HG03432 (cell line): Measurements from ENCODE around the gene ACACA.
A peak's percentile ranks its signal among the peaks of the same experiment; 100 is the strongest.
"Not testable (repeated sequence)": the region's sequence is repeated elsewhere in the genome, so short reads cannot be mapped to it uniquely, and the experiment has no call there.

Source experiments
- ATAC-seq: cut with Tn5 transposase; IDR thresholded peaks from one replicate; pipeline ENCODE4 v1.9.1; 2021; ENCODE audit warnings: mild to moderate bottlenecking, moderate library complexity; ENCODE audit not compliant: unreplicated experiment

ACACA gene

DNA sequence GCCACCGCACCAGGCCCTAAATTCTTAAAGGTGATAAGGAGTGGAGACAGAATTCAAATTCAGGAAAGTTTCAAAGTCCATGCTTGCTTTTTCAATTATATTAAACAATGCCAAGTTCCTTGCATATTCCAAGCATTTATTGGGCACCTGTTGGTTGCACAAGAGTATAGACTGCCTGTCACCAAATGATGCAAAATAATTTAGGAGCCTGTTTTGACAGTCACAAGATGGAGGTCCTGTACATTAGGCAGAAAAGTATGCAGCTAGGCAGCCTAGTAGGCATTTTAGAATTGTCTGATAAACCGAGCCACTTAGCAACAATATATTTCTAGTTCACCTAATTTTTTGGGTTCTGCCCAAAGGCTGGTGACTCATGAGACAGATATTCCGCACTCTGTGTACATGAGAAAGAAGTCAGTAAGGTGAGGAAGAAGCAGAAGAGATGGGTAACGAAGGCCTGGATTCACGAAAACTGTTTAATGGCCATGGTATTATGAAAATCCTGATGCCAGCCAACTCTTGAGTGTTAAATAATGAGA lies 7.3 kb downstream of the ACACA start:
- ATAC-seq, result no peak

DNA sequence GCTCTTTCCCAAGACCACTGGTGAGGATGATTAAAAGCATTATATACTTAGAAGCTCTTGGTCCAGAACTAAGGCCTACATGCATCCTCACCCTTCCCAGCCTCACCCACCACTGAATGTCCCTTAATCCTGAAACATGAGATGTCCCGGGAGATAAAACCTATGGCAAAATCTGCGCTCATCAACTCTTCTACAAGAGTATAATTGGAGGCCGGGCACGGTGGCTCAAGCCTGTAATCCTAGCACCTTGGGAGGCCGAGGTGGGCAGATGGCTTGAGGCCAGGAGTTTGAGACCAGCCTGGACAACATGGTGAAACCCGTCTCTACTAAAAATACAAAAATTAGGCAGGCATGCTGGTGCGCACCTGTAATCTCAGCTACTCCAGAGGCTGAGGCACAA lies 13.3 kb downstream of the ACACA start:
- no peak for ATAC-seq

DNA sequence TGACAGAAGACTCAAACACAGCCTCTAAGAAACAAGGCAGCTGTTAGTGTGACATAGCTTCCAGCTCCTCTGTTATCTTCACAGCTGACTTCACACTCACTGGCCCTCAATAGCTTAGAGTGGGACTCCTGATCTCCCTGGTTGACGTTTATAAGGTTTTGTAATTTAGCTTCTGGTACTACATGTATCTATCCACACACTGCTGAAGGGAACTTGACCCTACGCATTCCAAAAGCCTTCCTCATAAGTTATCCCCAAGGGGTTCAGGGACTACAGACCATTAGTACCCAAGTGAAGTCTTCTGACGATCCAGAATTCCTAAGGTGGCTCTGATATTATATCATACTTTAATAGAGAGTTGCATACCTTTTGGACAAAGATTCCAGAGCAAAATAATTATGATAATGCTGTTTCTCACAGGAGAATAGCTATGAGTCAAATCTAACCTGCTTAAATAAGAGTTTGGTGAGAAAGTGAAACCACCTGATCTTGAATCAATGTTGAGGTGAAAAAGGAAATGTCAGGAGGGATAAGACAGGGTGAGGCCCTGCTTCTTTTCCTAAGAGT lies 14.5 kb downstream of the ACACA start:
- peak; percentile 51 for ATAC-seq

DNA sequence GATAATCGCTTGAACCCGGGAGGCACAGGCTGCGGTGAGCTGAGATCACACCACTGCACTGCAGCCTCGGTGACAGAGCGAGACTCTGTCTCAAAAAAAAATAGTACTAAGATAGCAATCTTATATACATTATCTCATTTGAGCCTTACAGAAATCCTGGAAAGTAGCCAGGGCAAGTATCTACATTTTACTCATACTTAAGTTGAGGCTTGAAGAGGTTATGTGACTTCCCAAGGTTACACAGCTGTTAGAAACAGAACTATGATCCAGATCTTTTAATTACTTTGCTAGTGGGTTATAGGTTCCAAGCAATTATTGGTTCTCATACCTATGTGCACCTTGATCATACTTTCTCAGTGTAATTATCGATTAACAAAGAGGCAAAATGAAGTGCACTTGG lies 15.5 kb downstream of the ACACA start:
- no peak for ATAC-seq

DNA sequence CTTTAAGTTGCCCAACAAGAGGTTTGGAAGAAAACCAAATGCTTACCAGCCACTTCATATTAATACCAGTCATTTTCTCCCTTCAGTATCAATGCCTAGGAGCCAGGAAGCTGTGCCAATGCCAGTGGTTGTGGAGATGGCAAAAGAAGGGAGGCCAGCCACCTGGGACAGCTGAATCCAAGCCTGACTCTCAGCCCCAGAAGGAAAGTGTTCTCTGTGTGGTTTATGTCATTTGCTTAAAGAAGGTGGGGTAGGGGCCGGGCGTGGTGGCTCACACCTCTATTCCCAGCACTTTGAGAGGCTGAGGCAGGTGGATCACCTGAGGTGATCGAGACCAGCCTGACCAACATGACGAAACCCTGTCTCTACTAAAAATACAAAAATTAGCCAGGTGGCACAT lies 17.5 kb downstream of the ACACA start:
- ATAC-seq, result no peak

DNA sequence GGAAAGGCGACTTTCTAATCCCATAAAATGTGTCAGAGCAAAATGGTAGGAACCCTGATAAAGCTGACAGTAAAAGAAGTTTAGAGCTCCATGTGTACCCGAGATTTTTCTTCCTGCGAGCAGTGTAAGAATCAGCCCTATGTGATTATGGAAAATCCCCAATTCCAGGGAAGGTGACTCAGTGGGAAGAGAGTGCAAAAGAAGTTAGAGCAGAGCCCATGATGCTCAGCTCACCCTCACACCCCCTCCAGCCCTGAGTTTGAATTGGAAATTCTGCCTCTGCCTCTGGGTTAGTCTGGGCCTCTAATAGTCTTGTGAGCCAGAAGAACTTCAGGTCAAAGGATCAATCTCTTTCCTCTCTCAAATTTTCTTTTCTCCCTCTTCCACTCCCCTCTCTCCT lies 18.4 kb downstream of the ACACA start:
- no peak for ATAC-seq

DNA sequence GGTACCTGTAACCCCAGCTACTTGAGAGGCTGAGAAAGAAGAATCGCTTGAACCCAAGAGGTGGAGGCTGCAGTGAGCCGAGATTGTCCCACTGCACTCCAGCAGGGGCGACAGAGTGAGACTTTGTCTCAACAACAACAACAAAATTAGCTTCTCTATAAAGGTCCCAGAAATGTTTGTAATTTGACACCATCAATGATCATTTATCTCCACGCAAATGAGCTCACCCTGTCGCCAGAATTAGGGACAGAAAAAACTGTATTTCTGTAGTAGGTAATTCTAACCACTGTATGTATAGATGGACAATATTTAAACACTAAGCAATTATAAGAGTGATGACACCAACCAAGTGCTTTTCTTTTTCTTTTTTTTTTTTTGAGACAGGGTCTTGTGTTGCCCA lies 20.2 kb downstream of the ACACA start:
- ATAC-seq, result no peak

DNA sequence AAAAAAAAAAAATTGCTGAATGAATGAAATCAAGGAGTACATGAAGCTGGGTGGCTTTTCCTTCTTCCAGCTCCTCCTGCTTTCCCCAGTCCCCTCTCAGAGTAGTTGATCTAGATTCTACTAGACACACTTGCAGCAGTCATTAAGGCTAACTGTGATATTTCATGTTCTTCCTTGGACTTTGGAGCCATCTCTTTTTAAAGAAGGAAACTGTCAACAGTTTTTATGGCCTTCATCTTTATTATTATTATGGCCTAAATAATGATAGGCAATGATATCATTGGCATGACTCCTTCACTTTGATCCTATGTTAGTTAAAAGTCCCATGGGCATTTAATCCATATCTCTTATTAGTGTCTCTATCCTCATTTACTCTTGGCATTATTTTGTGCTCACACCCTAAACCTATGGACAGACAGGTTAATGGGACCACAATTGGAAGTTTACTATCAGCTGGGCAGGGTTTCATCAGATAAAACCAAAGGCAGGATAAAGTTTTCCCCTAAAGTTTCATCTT lies 21.1 kb downstream of the ACACA start:
- ATAC-seq, result no peak

DNA sequence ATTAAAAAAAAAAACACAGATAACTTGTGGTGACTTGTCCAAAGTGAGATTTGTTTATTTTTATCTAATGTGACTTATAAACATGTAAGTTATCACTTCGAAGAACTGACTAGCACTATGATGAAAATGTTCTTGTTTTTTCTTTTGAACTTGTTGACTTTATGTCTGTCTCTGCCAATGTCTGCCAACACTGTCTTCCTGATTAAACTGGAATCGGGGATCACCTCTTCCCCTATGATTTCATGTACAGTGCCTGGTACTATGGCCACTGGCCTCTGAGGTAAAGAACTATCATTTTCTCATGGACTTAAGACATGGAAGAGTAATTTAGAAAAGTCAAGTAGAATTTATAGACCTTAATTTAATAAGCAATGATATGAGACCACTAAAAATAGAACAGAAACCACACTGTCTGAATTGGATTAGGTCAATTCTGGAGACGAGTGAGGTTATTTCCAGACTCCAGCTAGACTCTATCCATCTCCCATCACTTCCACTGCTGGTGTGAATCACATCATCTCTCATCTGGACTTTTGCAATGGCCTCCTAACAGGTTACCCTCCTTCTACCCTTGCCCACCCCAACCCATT lies 22.0 kb downstream of the ACACA start:
- no peak for ATAC-seq

DNA sequence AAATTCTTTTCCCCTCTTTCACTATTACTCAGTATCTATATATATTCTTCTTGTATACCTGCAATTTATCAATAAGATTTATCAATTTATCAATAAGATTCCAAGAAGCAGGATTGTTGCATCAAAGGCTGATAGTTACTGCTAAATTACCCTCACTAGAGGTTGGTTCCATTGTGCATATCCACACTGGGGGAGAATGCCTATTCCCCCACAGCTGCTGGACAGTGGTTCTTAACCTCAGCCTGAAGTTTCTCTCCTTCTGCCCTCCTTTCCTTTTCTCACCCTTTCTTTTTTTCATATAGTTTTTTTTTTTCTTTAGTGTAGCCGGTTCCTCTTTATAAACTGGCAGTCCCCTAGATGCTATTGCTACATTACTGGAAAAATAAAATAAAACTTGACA lies 24.6 kb downstream of the ACACA start:
- ATAC-seq, result no peak

DNA sequence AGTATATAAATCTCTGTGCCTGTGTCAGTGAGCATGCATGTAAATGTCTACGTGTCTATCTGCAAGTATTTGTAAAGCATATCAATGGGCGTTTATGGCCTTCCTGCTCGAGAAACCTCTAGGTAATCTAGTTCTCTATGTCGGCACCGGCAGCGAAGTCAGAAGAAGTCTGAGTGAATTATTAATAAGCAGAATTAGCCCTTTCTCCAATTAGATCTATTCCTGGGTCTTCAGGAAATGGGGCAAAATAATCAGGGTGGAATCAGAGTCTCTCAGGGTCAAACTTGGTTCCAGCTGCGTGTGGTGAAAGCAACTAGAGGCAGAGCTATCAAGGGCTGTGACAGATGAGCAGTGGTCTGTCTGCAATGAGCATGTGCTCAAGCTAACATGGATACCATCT lies 30.9 kb downstream of the ACACA start, which contains the start of gene C17orf78:
Gene C17orf78 (plus strand): TSS at position 280 of the 400 bp plus-strand sequence. CDS start 108 bp downstream, at position 388.
- ATAC-seq, result no peak

DNA sequence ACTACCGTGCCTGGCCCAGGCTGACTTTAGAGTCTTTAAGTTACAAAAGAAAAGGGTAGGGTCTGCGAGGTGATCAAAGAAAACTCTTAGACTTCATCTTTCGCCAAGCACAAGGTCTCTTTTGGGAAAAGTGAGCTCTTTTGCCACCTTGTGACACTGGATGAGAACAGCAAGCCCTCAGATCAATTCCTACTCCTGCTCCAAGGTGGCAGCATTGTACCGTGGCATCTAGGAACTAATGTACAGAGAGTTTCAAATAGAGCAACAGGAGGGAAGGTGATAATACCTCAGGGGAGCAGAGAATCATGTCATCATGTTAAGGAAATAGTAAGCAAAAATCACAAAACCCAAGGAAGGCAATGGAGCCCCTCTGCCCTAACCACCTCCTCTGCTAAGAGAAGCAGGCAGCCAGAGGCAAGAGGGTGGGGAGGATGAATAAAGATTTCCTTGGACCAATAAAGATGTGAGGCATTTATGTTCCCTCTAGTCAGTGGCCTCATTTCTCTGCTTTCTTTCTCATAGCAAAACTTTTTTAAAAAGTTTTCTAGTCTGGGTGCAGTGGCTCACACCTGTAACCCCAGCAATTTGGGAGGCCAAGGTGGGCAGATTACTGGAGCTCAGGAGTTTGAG lies 33.0 kb downstream of the ACACA start:
- ATAC-seq, result no peak

DNA sequence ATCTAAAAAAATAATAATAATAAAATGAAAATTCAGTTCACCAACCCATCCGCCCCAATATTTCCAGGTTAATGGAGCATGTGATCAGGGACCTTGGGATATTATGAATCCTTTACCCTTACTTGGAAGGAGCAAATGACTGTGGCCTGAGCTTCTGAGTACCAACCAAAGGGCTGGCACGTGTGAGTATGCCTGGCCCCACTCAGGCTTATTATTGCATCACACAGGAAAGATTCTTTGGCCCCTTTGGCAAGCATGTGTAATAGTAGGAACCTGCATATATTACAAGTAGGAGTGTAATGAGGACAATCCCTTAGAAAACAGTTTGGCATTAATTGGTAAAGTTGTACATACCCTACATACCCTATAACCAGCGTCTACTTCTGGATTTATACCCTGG lies 38.1 kb downstream of the ACACA start:
- ATAC-seq, result no peak

DNA sequence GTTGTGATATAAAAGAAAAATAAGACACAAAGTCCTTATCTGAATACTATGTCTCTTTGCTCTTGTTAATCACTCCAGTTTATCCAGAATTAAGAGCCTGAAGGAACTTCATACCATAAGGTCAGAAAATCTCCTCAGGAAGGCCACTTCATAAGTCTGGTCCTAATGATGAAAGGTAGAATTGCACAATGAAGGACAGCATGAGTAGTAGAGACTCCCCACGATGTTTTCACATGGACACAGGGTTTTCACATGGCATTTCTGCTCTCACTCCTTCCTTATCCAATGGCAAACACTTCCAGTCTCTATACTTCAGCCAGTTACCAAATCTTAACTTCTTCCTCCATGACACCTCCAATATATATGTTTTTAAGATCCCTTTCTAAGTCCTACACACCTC lies 41.0 kb downstream of the ACACA start:
- no peak for ATAC-seq

DNA sequence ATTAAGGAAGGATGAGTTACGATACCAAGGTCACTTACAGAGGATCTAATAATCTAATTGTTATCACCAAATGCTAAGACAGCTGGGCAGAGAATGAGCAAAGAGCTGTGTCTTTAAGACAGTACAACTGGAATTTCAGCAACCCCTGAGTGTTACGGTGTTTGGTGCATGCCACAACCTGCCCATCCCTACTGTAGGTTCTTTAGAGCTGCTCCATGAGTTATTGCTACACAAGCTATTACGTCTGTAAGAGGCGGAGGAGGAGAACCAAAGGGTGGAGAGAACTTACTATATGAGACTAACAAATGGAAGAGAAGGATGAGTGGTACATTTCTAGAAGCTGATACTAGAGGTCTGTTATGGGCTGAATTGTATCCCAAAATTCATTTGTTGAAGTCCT lies 45.1 kb downstream of the ACACA start:
- ATAC-seq, result no peak

DNA sequence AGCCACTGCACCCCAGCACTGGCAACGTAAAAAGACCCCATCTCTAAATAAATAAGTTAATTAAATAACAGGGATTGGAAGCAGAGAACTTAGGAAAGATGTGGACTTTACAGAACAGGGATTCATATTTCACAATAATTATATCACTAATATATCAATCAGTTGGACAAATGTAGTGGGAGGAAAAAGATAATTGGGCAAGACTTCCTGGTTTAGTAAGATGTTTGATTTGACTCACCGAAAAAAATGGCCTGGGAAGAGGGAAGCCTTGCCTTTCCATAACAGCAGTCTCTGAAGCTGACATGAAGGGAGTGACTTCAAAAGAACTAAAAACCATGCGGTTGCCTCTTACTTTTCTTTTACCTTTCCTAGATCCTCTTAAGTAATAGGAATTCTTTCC lies 46.0 kb downstream of the ACACA start:
- no peak for ATAC-seq

DNA sequence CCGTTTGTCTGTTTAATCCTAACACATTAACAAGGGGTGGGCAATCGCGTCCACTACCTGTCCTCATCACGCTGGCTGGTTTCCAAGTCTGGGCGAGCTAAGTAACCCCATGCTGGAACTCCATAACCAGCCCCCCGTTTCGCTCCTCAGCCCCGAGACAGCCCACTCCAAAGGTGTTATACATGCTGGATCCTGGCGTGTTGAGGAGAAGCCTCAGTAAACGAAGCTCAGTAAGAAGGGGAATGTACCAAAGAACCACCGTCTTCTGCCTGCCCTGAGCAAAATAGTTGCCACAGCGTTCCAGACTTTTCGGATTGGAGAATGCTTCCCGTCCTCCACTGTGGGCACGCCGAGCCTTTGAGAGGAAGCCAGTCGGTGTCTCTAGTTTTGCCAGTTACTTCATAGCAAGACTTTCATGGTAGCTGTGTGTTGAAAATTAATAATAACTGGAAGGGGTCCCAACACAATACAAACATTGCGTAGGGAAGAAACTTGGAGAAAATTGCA lies 46.9 kb downstream of the ACACA start:
- ATAC-seq, result no peak

DNA sequence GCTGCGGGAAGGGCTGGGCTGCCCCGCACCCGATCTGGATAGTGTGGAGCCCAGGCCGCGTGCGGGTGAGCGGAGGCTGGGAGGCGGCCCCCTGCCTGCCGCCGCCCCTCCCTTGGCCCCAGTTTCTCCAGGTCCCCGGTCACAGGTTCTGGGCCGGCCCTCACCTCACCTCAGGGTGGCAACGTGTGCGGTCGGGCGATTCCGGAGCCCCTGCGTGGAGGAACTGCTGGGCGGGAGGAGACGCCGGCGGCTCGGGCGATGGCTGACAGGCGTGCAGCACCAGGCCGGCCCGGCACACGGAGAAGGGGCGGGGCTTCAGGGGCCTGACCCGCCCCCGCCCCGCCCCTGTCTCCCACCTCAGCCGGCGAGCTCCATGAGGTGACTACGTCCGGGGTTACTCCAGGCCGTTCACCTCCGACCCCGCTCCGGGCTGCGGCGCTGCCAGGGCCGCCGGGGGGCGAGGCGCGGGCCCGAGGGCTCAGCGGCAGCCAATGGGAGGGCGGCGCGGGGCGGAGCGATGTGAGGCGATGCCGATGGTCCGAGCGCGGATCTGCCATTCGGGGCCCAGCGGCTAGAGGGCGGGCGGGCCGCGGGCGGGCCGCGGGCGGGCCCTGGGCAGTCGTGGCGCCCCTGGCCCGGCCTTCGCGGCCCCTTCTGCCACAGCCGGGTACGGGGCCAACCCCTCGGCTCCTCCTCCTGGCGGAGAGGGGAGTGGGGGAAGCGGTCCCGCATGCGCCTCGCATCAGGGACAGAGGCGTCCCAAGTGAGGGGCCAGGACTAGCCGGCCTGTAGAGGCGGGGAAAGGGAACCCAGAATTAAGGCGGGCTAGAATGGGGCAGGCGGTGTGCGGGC lies 47.6 kb downstream of the ACACA start:
- ATAC-seq, result peak; percentile 94

DNA sequence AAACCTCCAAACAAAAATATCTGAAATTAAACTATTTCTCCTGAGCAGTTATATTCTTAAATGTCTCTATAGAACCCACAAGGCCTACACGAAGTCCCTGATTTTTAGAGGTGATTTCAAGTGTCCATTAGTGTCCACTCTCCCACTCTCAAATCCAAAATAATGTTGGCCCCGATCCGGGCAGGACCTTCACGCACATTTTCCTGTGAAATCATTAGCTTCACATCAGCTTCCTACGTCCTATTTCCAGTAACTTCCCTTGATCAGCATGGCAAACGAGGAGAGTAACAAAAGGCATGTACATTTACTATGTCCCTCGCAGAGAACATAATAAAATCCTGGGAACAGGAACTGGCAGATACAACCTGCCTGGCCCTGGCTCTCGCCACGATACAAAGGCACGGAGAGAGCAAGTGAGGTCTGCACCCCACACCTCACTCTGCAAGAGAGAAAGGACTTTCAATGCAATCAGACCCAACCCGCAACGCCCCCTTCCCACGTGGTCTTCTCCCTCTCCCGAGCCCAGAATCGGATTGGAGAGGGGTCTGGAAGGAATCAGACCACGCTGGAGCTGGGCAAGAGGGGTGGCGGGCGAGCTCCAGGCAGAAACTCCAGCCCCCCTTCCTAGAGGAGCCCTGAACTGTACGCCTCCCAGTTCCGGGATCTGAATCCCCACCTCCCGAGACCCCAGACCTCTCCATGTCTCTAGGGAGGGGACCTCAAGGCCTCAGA lies 48.4 kb downstream of the ACACA start:
- peak; percentile 15 for ATAC-seq

DNA sequence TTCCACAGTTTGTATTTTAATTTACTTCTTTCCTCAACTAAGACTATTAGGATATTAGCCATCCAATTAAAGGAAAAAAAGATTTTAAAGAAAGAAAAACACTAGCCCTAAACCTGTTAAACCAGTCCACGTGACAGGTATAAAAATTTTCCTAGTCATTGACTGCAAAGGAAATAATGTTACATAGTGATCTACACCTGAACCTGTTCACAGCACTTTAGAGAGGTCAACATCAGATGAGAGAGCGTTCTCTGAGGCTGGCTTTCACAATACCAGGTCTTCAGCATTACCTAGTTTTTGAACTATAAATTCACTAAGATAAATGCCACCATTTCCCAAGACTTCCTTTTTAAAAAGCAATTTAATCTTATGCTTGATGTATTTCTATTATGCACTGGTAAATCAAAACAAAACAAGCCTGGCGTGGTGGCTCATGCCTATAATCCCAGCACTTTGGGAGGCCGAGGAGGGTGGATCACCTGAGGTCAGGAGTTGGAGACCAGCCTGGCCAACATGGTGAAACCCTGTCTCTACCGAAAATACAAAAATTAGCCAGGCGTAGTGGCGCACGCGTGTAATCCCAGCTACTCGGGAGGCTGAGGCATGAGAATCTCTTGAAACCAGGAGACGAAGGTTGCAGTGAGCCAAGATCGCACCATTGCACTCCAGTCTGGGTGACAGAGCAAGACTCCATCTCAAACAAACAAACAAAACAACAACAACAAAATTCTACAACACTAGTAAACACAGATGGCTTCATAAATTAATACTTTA lies 49.7 kb downstream of the ACACA start:
- not testable (repeated sequence) for ATAC-seq
